Neural cell (in vitro differentiated cells): ENCODE results near the gene GPHN.

ENCODE experiments used
- EP300 ChIP-seq: fragments of 450-650 bp; conservative IDR thresholded peaks from 2 replicates; pipeline ENCODE4 v1.6.1; 2014; ENCODE audit warnings: antibody characterized with exemption, mild to moderate bottlenecking, moderate library complexity; ENCODE audit not compliant: poor library complexity, severe bottlenecking
- MXI1 ChIP-seq: fragments of 450-650 bp; conservative IDR thresholded peaks from 2 replicates; pipeline ENCODE4 v1.6.1; 2014; ENCODE audit warnings: antibody characterized with exemption, mild to moderate bottlenecking; ENCODE audit not compliant: poor library complexity, severe bottlenecking
- RAD21 ChIP-seq: fragments of 450-650 bp; conservative IDR thresholded peaks from 2 replicates; pipeline ENCODE4 v1.6.1; 2014; ENCODE audit warnings: antibody characterized with exemption, mild to moderate bottlenecking, moderate library complexity

DNA sequence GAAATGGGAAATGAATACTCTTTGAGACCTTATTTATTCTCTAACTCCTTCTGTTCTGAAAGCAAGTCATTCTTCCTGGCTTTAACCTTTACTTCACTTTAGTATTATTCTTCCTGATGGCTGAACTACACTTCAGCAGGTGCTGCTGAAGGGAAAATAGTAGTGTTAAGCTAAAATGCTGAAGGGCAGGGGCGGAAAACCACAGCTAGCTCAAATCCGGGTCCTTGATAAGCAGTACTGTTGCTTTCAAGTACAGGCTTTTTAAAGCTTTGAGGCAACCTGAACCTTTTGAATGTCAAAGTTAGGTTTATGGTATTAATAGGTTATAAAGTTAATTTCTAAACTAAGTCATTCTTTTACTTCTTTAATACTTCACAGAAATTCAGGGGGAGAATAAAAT is 11.0 kb upstream of the GPHN start:
- TF ChIP-seq MXI1 (no peak), RAD21 (no peak), EP300 (no peak)
